Activated T-cell treated with anti-CD3 and anti-CD28 coated beads, Interleukin-2, amount 50 U/mL, for 48 hours (primary cell): ENCODE measurements around the gene CXCR5.

ENCODE experiments used
- DNase-seq, 2 experiments: peaks; one replicate each; pipeline ENCODE4 v3.0.0-alpha.2; 2020

The CXCR5 gene

DNA sequence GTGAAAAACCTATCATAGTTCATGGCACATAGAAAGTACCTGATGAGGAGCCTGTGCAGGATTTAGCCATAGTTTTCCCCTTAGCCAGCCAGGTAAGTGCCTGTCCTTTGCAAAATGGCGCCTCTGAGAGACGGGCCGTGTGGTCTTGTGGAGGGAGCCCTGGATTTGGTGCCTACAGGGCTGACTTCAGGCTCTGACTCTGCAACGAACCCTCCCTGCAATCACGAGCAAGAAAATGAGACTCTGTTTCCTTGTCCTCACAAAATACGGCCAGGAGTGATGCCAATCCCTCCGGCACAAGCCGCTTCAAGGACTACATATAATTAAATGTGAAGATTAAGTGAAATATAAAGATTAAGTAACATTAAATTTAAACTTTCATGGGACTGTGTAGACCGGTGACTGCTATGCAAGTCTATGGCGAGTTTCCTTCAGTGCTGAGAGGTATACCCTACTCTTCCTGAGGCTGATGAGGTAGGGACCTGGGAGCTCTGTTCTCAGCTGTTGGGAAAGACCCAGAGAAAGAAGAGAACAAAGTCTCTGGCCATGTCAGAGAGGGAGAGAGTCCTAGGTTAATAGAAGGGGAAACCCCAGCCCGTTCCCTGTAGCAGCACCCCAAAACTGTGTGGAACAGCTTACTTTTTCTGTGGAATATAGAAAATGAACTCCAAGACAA lies 6.1 kb upstream of the CXCR5 start:
- DNase-seq: peak in 1 of 2 experiments; percentile 40

- peak in 1 of 2 experiments; percentile 42 for DNase-seq
Observed at GRCh38 chr11:118878163-118878563, 5.5 kb upstream of the CXCR5 start.

DNA sequence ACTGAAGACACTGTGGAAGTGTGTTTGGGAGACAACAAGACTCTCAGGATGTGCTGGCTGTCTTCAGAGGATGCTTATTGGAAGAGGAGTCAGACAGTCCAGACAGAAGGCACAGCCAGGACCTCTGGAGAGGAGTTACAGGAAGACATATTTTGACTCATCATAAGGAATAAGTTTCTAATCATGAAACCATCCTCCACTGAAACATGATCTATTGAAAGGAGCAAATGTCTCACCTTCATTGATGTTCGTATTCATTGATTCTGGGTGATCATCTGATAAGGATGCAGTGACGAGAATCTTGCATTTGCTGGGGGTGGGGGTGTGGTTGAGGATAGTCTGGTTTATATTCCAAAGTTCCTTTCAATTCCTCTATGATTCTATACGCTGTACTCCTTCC lies 2.5 kb upstream of the CXCR5 start:
- DNase-seq: peak; percentile 56

- peak; percentile 59 to 64 for DNase-seq
Observed at GRCh38 chr11:118882491-118882890, 1.2 kb upstream of the CXCR5 start.

DNA sequence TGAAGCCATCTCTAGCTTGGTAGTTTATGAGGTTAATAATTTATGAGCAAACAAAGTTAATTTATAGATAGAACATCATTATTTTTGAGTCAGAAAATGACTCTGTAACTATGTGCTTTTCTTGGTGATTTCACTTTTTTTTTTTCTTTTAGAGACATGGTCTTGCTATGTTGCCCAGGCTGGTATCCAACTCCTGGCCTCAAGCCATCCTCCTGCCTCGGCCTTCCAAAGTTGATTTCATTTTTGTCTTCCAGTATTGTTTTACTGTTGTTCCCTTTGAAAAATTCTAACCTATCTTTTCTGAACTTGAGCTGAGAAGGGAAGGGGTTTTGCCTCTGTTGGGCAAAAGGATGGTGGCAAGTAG lies 706 bp upstream of the CXCR5 start:
- DNase-seq: peak in 1 of 2 experiments; percentile 16

- no peak for DNase-seq
Observed at GRCh38 chr11:118884875-118885274, 1.2 kb downstream of the CXCR5 start.

DNA sequence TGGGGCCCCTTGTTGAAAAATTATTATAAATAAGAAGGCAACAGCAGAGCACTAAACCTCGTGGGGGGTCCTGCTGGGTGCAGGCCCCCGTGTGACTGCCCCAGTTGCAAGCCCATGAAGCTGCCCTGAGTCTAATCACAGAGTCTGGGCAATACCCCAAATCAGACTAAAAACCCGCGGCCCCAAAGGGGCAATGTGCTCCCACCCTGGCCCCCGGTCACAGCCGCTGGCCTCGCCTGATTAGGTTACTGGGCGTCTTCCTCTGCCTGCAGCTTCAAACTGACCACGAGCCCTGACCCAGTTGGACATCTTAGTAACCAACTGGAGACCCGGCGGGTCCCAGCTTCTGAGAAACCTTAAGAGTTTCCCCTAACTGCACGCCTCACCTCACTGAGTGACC lies 1.6 kb downstream of the CXCR5 start:
- DNase-seq: no peak

DNA sequence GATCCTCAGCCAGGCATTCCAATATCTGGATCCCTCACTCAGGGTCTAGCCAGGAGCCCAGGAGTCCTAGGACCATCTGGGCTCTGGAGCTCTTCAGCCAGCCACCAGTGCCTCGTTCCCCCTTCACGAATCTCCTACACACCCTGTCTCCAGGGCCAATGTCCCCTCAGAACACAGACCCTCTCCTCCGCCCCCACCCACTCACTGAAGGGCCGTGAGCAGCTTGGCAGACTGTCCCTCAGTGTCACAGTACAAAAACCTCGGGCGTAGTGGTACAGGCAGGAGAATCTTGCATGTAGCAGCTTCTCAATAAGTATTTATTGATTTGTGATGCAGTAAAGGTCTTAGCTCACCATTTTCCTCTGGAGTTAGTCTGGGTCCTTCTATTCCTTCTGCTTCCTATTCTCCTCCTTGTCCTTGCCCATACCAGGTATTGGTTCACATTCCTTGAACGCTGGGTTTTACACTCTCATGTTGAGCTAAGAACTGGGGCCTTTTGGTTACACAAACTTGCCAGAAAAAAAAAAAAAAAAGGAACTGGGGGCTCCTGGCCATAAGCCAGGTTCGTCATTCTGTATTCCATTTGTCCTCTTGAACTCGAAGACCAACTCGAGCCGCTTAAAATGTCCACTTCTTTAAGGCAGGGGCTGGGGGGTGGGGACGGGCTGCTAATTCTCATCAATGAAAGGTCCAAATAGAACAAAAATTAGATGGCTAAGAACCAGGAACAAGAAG lies 2.3 kb downstream of the CXCR5 start:
- no peak for DNase-seq

- no peak for DNase-seq
Observed at GRCh38 chr11:118886681-118887111, 3.0 kb downstream of the CXCR5 start.

DNA sequence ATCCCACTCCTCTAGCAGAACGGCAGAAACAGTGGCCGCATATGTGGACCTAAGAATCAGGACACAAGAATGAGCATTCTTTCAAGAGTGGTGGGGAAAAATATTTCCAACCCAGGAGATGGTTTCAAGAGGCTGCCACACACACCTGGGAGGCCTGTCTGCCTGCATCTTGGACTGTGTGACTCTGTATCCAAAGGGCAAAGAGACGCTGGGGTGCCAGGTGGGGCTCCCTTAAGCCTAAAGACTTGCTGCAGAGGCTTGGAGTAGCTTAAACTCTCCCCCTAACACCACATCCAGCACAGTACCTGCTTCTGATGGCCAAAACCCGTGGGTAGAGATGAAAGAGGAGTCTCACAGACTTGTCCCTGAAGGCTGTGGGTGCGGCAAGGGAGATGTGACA lies 3.5 kb downstream of the CXCR5 start:
- DNase-seq: no peak

DNA sequence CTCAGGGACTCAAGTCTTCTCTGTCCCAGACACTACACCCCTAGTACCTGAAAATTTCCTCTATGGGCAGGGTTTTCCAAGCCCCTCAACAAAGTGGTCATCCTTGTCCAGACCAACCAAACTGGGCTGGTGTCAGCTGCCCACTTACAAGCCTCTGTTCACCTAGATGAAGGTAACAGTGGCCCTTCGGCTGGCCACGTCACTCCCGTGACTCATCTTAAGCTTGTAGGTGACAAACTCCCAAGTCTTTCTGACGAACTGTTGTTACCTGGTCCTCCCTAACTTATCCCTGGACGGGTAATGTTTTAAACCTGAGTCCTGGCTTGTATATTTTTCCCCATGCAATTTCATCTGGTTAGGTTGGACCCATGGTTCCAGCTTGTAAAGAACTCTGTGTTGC lies 4.7 kb downstream of the CXCR5 start:
- DNase-seq: no peak

DNA sequence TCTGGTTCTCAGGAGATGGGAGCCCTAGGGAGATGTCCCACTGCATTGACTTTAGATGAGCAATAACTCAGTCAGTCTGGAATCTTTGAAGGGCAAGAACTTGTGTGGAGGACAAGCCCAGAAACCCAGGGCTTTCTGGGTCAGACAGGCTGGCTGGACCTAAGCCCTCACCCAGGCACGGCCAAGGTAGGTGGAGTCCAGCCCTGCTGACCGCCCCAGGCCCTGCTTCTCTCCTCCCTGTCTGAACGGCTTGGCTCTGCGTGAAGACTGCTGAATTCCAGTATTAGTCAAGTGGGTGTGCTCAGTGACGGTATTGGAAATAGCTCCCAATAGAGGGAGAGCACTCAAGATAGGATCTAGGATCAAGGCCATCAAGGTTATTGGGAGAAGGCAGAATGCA lies 6.1 kb downstream of the CXCR5 start:
- DNase-seq: no peak

DNA sequence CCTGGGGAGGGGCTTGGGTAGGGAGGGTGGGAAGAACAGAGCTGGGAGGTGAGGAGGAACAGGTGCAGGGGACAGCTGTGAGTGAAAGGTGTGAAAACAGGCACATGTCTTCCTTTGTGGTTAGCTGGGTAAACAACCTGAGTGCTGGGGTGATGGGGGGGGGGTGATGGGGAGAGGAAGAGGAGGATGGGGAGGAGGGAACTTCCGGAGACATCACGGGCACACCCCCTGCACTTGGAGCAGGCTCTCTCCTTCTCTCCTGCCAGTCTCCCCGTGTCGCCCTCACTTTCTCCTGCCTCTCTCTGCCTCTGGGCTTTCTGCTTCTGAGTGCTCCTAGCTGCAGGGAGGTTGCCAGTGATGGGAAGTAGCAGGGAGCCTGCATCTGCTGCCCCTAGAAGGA lies 8.8 kb downstream of the CXCR5 start:
- DNase-seq: peak in 1 of 2 experiments; percentile 48

DNA sequence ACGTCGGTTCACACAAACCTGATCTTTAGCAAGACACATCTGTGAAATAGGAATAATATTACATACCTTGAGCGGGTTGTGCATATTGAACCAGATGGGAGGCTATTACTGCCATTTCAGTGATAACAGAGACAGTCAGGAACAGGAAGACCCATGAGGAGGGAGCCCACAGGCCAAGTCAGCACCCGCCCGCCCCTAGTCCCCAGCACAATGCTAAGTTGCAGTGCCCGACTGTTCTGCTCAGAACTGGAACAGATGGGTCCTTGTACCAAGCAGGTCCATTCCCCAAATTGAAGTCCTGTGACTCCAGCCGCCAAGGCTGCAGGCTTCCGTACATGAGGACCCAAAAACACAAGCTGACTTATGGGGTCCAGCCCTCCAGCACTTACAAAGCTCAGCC lies 9.3 kb downstream of the CXCR5 start:
- DNase-seq: no peak

DNA sequence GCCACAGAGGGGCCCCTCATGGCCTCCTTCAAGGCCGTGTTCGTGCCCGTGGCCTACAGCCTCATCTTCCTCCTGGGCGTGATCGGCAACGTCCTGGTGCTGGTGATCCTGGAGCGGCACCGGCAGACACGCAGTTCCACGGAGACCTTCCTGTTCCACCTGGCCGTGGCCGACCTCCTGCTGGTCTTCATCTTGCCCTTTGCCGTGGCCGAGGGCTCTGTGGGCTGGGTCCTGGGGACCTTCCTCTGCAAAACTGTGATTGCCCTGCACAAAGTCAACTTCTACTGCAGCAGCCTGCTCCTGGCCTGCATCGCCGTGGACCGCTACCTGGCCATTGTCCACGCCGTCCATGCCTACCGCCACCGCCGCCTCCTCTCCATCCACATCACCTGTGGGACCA lies 10.0 kb downstream of the CXCR5 start:
- no peak for DNase-seq

DNA sequence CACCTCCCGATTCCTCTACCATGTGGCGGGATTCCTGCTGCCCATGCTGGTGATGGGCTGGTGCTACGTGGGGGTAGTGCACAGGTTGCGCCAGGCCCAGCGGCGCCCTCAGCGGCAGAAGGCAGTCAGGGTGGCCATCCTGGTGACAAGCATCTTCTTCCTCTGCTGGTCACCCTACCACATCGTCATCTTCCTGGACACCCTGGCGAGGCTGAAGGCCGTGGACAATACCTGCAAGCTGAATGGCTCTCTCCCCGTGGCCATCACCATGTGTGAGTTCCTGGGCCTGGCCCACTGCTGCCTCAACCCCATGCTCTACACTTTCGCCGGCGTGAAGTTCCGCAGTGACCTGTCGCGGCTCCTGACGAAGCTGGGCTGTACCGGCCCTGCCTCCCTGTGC lies 10.5 kb downstream of the CXCR5 start:
- no peak for DNase-seq

- DNase-seq: peak; percentile 79 to 81
Observed at GRCh38 chr11:118895093-118896039, 11.7 kb downstream of the CXCR5 start.

DNA sequence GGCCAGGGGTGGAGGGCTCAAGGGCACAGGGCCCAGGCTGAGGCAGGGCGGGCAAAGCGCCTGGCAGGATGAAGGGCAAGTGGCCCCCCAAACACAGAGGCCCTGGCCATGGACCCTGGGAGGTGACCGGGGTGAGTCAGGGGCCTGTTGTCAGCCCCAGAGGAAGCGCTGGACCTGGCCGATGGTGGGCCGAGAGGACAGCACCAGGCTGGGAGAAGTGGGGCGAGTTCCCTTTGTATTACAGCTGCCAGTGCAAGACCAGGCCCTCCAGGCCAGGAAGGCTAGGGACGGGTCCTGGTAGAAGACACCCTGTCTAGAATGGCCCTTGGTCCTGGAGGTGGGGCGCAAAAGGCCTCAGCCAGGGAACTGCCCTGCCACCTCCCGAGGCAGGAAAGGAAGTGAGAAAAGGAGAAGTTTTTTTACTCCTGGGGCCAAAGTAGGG lies 12.8 kb downstream of the CXCR5 start:
- DNase-seq: no peak

- no peak for DNase-seq
Observed at GRCh38 chr11:118896921-118897591, 13.4 kb downstream of the CXCR5 start.

DNA sequence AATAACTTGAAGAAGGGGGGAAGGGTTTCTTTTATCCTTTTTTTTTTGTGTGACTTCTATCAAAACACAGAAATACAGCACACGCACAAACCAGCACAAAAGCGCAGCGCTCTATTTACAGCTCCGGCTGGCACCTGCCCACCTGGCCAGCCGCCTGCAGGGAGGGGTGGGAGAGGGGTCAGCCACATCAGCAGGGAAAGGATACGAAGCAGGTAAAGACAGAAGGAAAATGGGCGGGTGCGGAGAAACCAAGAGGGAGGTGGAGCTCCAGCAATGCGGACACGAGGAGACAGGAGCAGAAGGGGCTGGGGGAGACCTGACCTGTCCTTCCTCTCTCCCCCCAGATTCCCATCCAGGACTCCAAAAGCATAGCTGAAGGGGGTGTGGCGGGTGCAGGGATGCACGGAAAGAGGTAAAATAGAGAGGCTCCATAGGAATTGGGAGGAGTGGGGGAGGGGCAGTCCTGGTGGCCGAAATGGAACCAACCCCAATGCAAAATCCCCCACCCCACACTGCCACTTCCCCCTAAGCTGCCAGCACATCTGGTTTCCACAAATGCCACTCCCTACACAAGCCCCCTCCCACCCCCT lies 14.1 kb downstream of the CXCR5 start:
- DNase-seq: no peak

- DNase-seq: no peak
Observed at GRCh38 chr11:118898400-118899295, 15.0 kb downstream of the CXCR5 start.
